ENCODE results near the gene BCL3. TPM values are rescaled to one million over a fixed set of nuclear protein-coding genes. Genes with fewer than 3 reads are reported as not detected.

BCL3 gene
- total RNA-seq, 2 donors from 2014 or later = 15.3 to 25.2 TPM

GRCh38 chr19:44799627-44800346, 51.3 kb downstream of the BCL3 start:
- H3K9me3 ChIP-seq = no peaks in the 10 kb centered on the region
- H3K36me3 ChIP-seq = no peaks in the 10 kb centered on the region
- no peaks in the 10 kb centered on the region for H3K27me3 ChIP-seq
- DNase-seq (ENCODE audit: low spot score) = no peak
- no peak overlapping the region for H3K27ac ChIP-seq
- peaks cover 0 to 11% of the 10 kb centered on the region in 2 donors for H3K4me1 ChIP-seq
- TF ChIP-seq CTCF (IDR thresholded peaks at IDR 0.05) = no peak
- no peak overlapping the region for H3K4me3 ChIP-seq

- Histone ChIP-seq H3K9me3 (no peaks in the 10 kb centered on the region), H3K4me3 (no peak overlapping the region), H3K4me1 (peaks cover 0 to 11% of the 10 kb centered on the region in 2 donors), H3K27me3 (no peaks in the 10 kb centered on the region), H3K36me3 (no peaks in the 10 kb centered on the region), H3K27ac (no peak overlapping the region)
- TF ChIP-seq CTCF (IDR thresholded peaks at IDR 0.05) = peak; percentile 93
- DNase-seq (ENCODE audit: low spot score) = peak; percentile 83
Measured at GRCh38 chr19:44800461-44800860, 52.0 kb downstream of the BCL3 start.

GRCh38 chr19:44803442-44804428, 55.2 kb downstream of the BCL3 start:
- DNase-seq (ENCODE audit: low spot score) = no peak
- no peaks in the 10 kb centered on the region for H3K36me3 ChIP-seq
- H3K9me3 ChIP-seq = no peaks in the 10 kb centered on the region
- no peak for TF ChIP-seq CTCF (IDR thresholded peaks at IDR 0.05)
- H3K27ac ChIP-seq = no peak overlapping the region
- no peaks in the 10 kb centered on the region for H3K27me3 ChIP-seq
- H3K4me1 ChIP-seq = peaks cover 0 to 11% of the 10 kb centered on the region in 2 donors
- H3K4me3 ChIP-seq = no peak overlapping the region

GRCh38 chr19:44806291-44806690, 57.8 kb downstream of the BCL3 start:
- Histone ChIP-seq H3K4me3 (no peak overlapping the region), H3K27me3 (no peaks in the 10 kb centered on the region), H3K27ac (no peak overlapping the region), H3K36me3 (no peaks in the 10 kb centered on the region), H3K9me3 (no peaks in the 10 kb centered on the region), H3K4me1 (peaks cover 0 to 31% of the 10 kb centered on the region in 2 donors)
- no peak for DNase-seq (ENCODE audit: low spot score)
- no peak for TF ChIP-seq CTCF (IDR thresholded peaks at IDR 0.05)

- DNase-seq (ENCODE audit: low spot score) = no peak
- H3K9me3 ChIP-seq = no peaks in the 10 kb centered on the region
- H3K27me3 ChIP-seq = no peaks in the 10 kb centered on the region
- peak overlapping the region in 1 of 2 donors; percentile 56 for H3K27ac ChIP-seq
- peaks cover 0 to 31% of the 10 kb centered on the region in 2 donors for H3K4me1 ChIP-seq
- no peak for TF ChIP-seq CTCF (IDR thresholded peaks at IDR 0.05)
- no peaks in the 10 kb centered on the region for H3K36me3 ChIP-seq
- H3K4me3 ChIP-seq = no peak overlapping the region
Measured at GRCh38 chr19:44807162-44807561, 58.7 kb downstream of the BCL3 start.

All from right atrium auricular region (tissue), 2 donors.